ENCODE measurements around the gene TUBB3. TPM values are rescaled to one million over a fixed set of nuclear protein-coding genes. Genes with fewer than 3 reads are reported as not detected.

TUBB3 gene
- polyA plus RNA-seq, 4 donors: 0.89 to 42.0 (median 4.6) TPM

DNA sequence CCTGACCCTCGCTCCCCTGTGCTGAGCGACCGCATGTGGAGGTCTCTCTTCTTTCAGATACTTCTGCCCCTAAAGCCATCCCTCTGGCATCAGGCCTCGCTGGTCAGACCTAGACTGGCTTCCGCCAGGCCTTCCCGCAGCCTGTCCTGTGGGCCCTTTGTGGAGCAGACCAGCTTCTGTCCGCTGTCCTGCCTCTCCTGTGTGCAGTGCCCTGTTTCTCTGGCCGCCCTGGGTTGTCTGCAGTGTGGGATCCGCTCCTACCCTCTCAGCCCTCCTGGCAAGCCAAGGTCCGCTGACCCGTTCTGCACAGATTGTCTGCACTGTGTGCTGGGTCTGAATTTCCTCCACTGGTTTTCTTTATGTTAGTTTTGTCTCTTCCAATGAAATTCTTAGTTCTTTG lies 25.9 kb upstream of the TUBB3 start:
- no peak for FAIRE-seq
- peaks cover 12 to 89% (median 38%) of the 10 kb centered on the region in 3 donors for H3K36me3 ChIP-seq (ENCODE audit: control insufficient read depth in 3 of 3, insufficient read depth in 2 of 3, low read depth in 1 of 3, low read length in 3 of 3)
- WGBS, 3 donors: 96 to 97% (median 96%) methylated on average over 11 of the region's 11 CpGs

DNA sequence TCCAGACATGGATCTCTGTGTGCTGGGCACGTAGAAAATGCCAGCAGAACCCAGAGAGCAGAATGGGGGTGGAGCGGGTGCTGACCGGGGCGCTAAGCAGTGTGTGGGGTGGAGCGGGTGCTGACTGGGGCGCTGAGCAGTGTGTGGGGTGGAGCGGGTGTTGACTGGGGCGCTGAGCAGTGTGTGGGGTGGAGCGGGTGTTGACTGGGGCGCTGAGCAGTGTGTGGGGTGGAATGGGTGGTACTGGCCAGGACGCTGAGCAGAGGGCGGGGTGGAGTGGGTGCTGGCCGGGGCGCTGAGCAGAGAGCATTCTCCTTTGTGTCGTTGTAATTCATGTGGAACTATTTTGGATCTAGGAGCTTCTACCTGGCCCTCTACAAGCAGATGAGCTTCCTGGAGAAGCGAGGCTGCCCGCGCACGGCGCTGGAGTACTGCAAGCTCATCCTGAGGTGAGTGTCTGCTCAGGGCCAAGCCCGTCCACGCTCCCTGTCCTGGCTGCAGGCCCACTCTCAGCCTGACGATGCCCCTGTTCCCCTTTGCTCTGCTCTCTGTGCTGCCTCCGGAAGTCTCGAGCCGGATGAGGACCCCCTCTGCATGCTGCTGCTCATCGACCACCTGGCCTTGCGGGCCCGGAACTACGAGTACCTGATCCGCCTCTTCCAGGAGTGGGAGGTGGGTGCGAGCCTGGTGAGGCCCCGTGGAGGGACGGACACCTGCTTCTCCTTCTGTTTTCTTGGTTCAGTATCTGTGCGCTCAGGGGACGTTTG lies 24.8 kb upstream of the TUBB3 start:
- Histone ChIP-seq H3K4me3 (ENCODE audit: low read depth in 1 of 3, low read length in 3 of 3) (no peak overlapping the region), H3K4me1 (ENCODE audit: control insufficient read depth in 3 of 3, insufficient read depth in 2 of 3, low read depth in 1 of 3, low read length in 2 of 3) (no peaks in the 10 kb centered on the region), H3K27ac (ENCODE audit: low read depth in 1 of 3, low read length in 2 of 3) (no peak overlapping the region), H3K27me3 (ENCODE audit: control insufficient read depth in 3 of 3, insufficient read depth in 3 of 3, low read length in 3 of 3) (no peaks in the 10 kb centered on the region), H3K36me3 (ENCODE audit: control insufficient read depth in 3 of 3, insufficient read depth in 2 of 3, low read depth in 1 of 3, low read length in 3 of 3) (peaks cover 12 to 85% (median 30%) of the 10 kb centered on the region in 3 donors), H3K9me3 (ENCODE audit: control insufficient read depth in 2 of 2, insufficient read depth in 1 of 2, low read depth in 1 of 2, low read length in 1 of 2) (no peaks in the 10 kb centered on the region)
- FAIRE-seq (no peak), DNase-seq (no peak)
- 94 to 96% (median 95%) methylated on average over 36 of the region's 36 CpGs for WGBS, 3 donors

More for the DNA sequence above, 25.9 kb upstream of the TUBB3 start:
- Histone ChIP-seq H3K9me3 (ENCODE audit: control insufficient read depth in 2 of 2, insufficient read depth in 1 of 2, low read depth in 1 of 2, low read length in 1 of 2) (no peaks in the 10 kb centered on the region), H3K27ac (ENCODE audit: low read depth in 1 of 3, low read length in 2 of 3) (no peak overlapping the region), H3K4me1 (ENCODE audit: control insufficient read depth in 3 of 3, insufficient read depth in 2 of 3, low read depth in 1 of 3, low read length in 2 of 3) (no peaks in the 10 kb centered on the region), H3K4me3 (ENCODE audit: low read depth in 1 of 3, low read length in 3 of 3) (no peak overlapping the region), H3K27me3 (ENCODE audit: control insufficient read depth in 3 of 3, insufficient read depth in 3 of 3, low read length in 3 of 3) (no peaks in the 10 kb centered on the region)
- no peak for DNase-seq

DNA sequence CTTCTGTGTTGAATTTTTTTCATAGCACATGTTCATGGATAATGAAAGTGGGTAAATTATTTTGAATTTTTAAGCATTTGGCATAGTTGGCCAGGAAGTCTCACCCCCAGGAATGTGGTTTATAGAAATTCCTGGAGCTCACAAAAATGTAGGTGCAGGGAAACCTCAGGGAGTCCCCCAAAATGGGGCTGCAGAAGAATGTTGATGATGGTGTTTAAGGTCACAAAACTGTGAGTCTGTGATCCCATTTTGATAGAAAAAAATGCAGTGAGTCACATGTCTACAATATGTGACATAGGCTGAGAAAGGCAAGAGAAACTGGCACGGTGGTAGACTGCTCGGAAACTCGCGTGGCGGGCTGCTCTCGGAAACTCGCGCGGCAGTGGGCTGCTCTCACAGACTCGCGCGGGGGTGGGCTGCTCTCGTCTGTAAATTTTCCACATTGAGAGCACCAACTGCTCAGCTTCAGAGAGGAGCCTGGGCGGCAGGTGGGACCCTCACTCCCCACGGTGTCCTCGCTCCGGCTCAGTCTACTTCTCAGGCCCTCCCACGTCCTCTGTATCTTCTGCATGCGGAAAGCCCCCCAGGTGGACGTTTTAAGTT lies 23.2 kb upstream of the TUBB3 start:
- H3K27me3 ChIP-seq (ENCODE audit: control insufficient read depth in 3 of 3, insufficient read depth in 3 of 3, low read length in 3 of 3): no peaks in the 10 kb centered on the region
- H3K36me3 ChIP-seq (ENCODE audit: control insufficient read depth in 3 of 3, insufficient read depth in 2 of 3, low read depth in 1 of 3, low read length in 3 of 3): peaks cover 12 to 86% (median 36%) of the 10 kb centered on the region in 3 donors
- WGBS, 3 donors: 88 to 95% (median 94%) methylated on average over 20 of the region's 20 CpGs
- no peak overlapping the region for H3K27ac ChIP-seq (ENCODE audit: low read depth in 1 of 3, low read length in 2 of 3)
- no peaks in the 10 kb centered on the region for H3K4me1 ChIP-seq (ENCODE audit: control insufficient read depth in 3 of 3, insufficient read depth in 2 of 3, low read depth in 1 of 3, low read length in 2 of 3)
- DNase-seq: no peak
- no peaks in the 10 kb centered on the region for H3K9me3 ChIP-seq (ENCODE audit: control insufficient read depth in 2 of 2, insufficient read depth in 1 of 2, low read depth in 1 of 2, low read length in 1 of 2)
- no peak overlapping the region for H3K4me3 ChIP-seq (ENCODE audit: low read depth in 1 of 3, low read length in 3 of 3)
- no peak for FAIRE-seq

DNA sequence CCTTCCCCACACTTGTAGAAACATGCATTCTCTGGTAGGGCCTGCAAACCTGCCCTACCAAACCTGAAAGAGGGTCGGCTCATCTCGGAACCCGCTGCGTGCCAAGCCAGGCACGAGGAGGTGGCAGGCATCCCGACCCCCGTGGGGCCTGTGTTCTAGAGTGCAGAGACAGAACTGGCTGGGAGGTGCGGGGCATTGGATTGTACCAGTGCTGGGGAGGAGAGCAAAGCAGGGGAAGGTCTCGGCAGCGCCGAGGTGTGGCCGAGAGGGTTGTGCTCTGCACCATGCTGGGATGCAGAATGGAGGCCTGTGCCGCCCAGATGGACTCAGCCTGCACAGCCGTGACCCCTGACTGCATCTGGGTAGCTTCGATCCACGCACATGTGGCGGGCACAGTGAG lies 22.3 kb upstream of the TUBB3 start:
- WGBS, 3 donors: 96 to 98% (median 97%) methylated on average over 17 of the region's 17 CpGs
- Histone ChIP-seq H3K36me3 (ENCODE audit: control insufficient read depth in 3 of 3, insufficient read depth in 2 of 3, low read depth in 1 of 3, low read length in 3 of 3) (peaks cover 12 to 86% (median 35%) of the 10 kb centered on the region in 3 donors), H3K9me3 (ENCODE audit: control insufficient read depth in 2 of 2, insufficient read depth in 1 of 2, low read depth in 1 of 2, low read length in 1 of 2) (no peaks in the 10 kb centered on the region), H3K27me3 (ENCODE audit: control insufficient read depth in 3 of 3, insufficient read depth in 3 of 3, low read length in 3 of 3) (no peaks in the 10 kb centered on the region), H3K4me1 (ENCODE audit: control insufficient read depth in 3 of 3, insufficient read depth in 2 of 3, low read depth in 1 of 3, low read length in 2 of 3) (no peaks in the 10 kb centered on the region), H3K27ac (ENCODE audit: low read depth in 1 of 3, low read length in 2 of 3) (no peak overlapping the region), H3K4me3 (ENCODE audit: low read depth in 1 of 3, low read length in 3 of 3) (no peak overlapping the region)
- FAIRE-seq (no peak), DNase-seq (no peak)

DNA sequence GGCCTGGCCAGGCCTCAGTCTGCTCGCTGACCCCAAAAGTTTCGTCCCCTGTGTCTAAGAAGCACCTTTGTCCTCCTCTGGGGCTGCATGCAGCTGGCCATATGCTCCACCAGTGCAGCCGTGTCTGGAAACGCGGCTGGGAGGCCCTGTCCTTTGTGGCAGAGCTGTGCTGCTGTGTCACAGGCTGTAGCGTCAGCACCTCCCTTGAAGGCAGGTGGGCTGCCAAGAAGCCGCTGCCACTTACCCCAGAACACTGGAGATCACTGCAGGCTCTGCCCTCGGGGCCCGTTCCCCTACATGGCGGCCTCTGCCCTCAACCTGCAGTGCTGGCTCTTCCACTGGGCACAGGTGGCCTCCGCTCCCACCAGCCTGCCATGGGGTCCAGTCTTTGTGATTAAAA lies 20.2 kb upstream of the TUBB3 start:
- H3K36me3 ChIP-seq (ENCODE audit: control insufficient read depth in 3 of 3, insufficient read depth in 2 of 3, low read depth in 1 of 3, low read length in 3 of 3): peaks cover 12 to 81% (median 39%) of the 10 kb centered on the region in 3 donors
- 92 to 94% (median 94%) methylated on average over 9 to 11 of the region's 11 CpGs for WGBS, 3 donors
- no peak for FAIRE-seq
- no peak overlapping the region for H3K4me3 ChIP-seq (ENCODE audit: low read depth in 1 of 3, low read length in 3 of 3)
- peaks cover 0 to 6% of the 10 kb centered on the region in 2 donors for H3K9me3 ChIP-seq (ENCODE audit: control insufficient read depth in 2 of 2, insufficient read depth in 1 of 2, low read depth in 1 of 2, low read length in 1 of 2)
- H3K27ac ChIP-seq (ENCODE audit: low read depth in 1 of 3, low read length in 2 of 3): no peak overlapping the region
- H3K4me1 ChIP-seq (ENCODE audit: control insufficient read depth in 3 of 3, insufficient read depth in 2 of 3, low read depth in 1 of 3, low read length in 2 of 3): no peaks in the 10 kb centered on the region
- no peaks in the 10 kb centered on the region for H3K27me3 ChIP-seq (ENCODE audit: control insufficient read depth in 3 of 3, insufficient read depth in 3 of 3, low read length in 3 of 3)
- DNase-seq: no peak

DNA sequence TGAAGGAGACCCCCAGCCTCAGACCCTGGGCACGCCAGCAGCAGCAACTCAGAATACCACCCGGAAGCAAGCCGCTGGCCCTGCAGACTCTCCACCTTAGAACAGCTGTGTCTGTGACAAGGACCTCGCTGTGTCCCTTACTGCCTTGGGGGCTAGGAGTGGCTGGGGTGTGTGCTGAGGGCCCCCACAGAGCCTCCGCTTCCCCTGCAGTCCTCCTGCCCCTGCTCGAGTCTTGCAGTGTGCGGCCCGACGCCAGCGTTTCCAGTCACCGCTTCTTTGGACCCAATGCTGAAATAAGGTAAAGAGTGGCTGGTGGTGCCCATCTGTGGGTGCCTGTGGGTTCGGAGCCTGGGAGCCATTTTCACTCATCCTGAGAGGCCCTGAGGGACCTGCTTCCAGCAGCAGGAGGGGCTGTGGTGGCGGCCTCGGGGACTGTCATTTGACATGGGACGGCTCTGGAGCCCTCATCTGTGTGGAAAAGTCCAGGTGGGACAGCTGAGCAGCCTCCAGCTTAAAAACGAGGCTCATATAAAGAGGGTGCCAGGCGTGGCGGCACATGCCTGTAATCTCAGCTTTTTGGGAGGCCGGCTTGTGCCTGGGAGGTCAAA lies 19.1 kb upstream of the TUBB3 start:
- H3K4me1 ChIP-seq (ENCODE audit: control insufficient read depth in 3 of 3, insufficient read depth in 2 of 3, low read depth in 1 of 3, low read length in 2 of 3): no peaks in the 10 kb centered on the region
- DNase-seq (no peak), FAIRE-seq (no peak)
- WGBS, 3 donors: 89 to 93% (median 92%) methylated on average over 19 of the region's 19 CpGs
- no peak overlapping the region for H3K27ac ChIP-seq (ENCODE audit: low read depth in 1 of 3, low read length in 2 of 3)
- H3K9me3 ChIP-seq (ENCODE audit: control insufficient read depth in 2 of 2, insufficient read depth in 1 of 2, low read depth in 1 of 2, low read length in 1 of 2): peaks cover 0 to 6% of the 10 kb centered on the region in 2 donors
- H3K27me3 ChIP-seq (ENCODE audit: control insufficient read depth in 3 of 3, insufficient read depth in 3 of 3, low read length in 3 of 3): no peaks in the 10 kb centered on the region
- peaks cover 6 to 81% (median 37%) of the 10 kb centered on the region in 3 donors for H3K36me3 ChIP-seq (ENCODE audit: control insufficient read depth in 3 of 3, insufficient read depth in 2 of 3, low read depth in 1 of 3, low read length in 3 of 3)
- no peak overlapping the region for H3K4me3 ChIP-seq (ENCODE audit: low read depth in 1 of 3, low read length in 3 of 3)

DNA sequence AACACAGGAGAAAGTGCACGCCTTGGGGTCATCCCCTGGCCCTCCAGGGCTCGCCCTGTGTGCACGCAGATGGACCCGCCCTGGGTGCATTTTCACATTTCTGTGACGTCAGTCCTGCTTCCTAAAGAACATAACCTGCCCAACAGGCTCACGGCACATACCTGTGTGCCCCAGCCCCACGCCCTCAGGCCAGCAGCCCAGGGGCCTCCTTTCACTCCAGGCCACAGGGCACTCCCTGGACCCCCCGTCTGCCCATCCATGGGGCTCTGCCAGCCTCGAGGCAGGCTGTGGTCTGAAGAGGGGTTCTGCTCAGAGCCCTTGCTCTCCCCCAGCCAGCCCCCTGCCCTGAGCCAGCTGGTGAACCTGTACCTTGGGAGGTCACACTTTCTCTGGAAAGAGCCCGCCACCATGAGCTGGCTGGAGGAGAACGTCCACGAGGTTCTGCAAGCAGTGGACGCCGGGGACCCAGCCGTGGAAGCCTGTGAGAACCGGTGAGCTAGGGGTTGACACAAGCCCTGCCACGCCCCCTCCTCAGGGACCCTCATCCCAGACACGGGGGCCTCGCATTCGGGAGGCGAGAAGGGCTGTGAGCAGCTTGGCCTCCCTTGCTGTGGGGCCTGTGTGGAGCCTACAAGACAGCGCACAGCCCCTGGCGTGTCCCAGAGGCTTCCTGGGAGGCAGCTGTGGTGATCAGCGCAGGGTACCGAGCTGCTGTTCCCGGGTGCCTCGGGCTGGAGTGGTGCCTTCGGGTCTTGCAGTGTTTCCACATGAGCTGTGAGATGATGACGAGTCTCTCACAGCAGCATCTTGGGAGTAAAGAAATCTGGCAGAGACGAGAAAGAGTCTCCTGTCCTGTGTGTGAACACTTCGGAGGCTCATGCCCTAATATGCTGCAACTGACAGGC lies 18.3 kb upstream of the TUBB3 start:
- H3K27me3 ChIP-seq (ENCODE audit: control insufficient read depth in 3 of 3, insufficient read depth in 3 of 3, low read length in 3 of 3): no peaks in the 10 kb centered on the region
- WGBS, 3 donors: 88 to 90% (median 89%) methylated on average over 31 of the region's 31 CpGs
- FAIRE-seq (no peak), DNase-seq (no peak)
- peaks cover 3 to 81% (median 34%) of the 10 kb centered on the region in 3 donors for H3K36me3 ChIP-seq (ENCODE audit: control insufficient read depth in 3 of 3, insufficient read depth in 2 of 3, low read depth in 1 of 3, low read length in 3 of 3)
- no peak overlapping the region for H3K27ac ChIP-seq (ENCODE audit: low read depth in 1 of 3, low read length in 2 of 3)
- H3K4me1 ChIP-seq (ENCODE audit: control insufficient read depth in 3 of 3, insufficient read depth in 2 of 3, low read depth in 1 of 3, low read length in 2 of 3): no peaks in the 10 kb centered on the region
- no peak overlapping the region for H3K4me3 ChIP-seq (ENCODE audit: low read depth in 1 of 3, low read length in 3 of 3)
- H3K9me3 ChIP-seq (ENCODE audit: control insufficient read depth in 2 of 2, insufficient read depth in 1 of 2, low read depth in 1 of 2, low read length in 1 of 2): peaks cover 0 to 6% of the 10 kb centered on the region in 2 donors

All from small intestine (tissue), 7 donors.